Islet precursor cell (in vitro differentiated cells): ENCODE results near the gene GRAP2.
"Not testable (repeated sequence)": the region's sequence is repeated elsewhere in the genome, so short reads cannot be mapped to it uniquely, and the experiment has no call there.

Experiments
- DNase-seq: peaks from one replicate; pipeline ENCODE4 v3.0.0-alpha.2; 2018

The GRAP2 gene

DNA sequence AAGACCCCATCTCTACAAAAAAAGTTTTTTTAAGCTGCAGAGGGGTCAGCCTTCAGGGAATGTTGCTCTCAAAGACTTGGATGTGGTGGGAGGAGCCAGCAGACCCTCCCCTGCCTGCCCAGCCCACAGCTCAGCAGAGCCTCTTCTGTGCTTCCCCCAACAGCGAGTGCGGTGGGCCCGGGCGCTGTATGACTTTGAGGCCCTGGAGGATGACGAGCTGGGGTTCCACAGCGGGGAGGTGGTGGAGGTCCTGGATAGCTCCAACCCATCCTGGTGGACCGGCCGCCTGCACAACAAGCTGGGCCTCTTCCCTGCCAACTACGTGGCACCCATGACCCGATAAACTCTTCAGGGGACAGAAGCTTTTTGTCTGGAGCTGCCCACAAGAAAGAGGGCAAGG lies 69.9 kb downstream of the GRAP2 start:
- DNase-seq = no peak

DNA sequence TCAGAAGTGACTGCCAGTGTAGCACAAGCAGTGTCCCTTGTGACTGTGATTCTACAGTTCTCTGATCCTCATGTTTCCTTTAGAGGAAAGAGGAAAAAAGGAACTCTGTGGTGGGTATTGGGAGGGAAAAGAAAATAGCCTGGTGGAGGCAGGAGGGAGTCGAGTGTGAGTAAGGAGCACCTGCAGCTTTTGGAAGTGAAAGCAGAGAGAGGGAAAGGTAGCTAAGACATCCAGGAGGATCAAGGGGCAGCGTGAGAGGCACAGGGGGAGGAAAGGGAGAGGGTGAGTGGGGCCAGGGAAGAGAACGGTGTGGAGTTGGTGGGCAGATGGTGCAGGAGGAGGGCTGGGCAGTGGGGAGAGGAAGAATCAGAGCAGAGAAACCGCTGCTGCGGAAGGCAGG lies 71.8 kb downstream of the GRAP2 start:
- no peak for DNase-seq

DNA sequence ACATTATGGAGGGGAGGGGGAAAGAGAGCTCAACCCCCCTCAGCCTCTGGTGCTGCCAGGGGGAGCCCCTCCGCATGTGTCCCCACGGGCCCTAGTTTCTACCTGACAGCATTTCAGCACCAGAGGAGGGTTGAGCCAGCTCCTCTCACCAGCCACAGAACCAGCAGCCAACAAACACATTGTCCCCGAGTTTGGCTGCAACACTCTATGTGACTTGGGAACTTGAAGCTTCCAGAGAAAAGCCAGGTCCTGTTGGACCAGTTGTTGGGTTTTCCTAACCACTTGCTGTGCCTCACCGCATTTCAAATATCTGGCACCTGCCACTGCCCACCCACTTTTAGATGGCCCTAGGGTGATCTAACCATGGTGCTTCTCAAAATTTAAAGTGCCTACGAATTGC lies 72.8 kb downstream of the GRAP2 start:
- DNase-seq = no peak

DNA sequence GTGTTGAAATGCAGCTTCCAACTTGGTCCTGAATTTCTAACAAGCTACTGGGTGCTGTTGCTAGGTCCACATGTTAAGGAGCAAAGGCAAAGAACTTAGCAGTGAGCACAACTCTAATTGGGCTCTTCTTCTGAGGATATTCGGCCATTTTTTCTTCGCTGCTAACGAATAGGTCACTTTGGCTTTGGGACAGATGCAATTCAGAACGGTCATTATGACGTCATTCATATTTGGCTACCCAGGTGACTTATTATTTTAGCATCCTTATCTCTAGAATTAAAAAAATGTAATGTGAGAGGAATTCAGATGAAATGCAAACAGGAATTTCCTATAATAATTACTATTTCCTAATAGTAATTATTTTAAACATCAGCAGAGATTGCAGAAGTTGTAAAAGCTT lies 73.2 kb downstream of the GRAP2 start:
- no peak for DNase-seq

- no peak for DNase-seq
These were observed 78.2 kb downstream of the GRAP2 start for GRCh38 chr22:39979048-39979447.

- DNase-seq = peak; percentile 22
These were observed 78.6 kb downstream of the GRAP2 start for GRCh38 chr22:39979458-39979857.

DNA sequence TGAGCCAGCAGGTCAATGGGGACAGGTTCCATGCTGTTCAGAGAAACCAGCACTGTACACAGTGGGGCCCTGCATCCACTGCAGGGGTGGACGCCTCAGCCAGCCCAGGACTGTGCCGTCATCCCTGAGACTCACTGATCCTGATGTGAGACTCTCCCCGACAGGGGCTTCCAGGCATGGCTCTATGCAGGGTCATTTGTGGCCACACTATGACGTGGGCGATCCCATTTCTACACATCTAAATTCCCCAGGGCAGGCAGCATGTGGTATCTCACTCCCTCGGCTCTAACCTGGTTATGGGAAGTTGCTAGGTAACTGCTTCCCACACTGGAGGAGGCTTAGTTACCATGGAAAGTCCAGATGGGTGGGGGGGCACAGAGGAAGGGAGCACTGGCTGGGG lies 79.7 kb downstream of the GRAP2 start:
- DNase-seq = peak; percentile 49

- no peak for DNase-seq
These were observed 82.5 kb downstream of the GRAP2 start for GRCh38 chr22:39983346-39983745.

DNA sequence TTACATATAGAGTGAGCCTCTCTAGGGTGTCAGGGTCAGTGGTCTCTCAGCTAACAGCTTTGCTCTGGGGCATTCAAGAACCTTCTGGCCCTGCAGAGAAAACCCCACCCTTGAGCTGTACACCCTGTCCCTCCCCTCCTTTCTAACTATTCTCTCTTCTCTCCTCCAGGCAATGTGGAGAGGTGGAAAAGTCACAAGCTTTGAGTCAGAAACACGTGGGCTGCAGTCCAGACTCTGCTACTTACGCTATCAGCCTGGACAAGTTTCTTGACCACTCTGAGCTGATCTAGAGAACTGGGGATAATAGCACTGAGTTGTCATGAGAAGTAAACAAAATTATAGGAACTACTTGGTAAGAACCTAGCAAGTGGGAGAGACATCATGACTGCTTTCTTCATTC lies 83.1 kb downstream of the GRAP2 start:
- no peak for DNase-seq

GRCh38 chr22:39984746-39985145 lies 83.9 kb downstream of the GRAP2 start:
- no peak for DNase-seq

DNA sequence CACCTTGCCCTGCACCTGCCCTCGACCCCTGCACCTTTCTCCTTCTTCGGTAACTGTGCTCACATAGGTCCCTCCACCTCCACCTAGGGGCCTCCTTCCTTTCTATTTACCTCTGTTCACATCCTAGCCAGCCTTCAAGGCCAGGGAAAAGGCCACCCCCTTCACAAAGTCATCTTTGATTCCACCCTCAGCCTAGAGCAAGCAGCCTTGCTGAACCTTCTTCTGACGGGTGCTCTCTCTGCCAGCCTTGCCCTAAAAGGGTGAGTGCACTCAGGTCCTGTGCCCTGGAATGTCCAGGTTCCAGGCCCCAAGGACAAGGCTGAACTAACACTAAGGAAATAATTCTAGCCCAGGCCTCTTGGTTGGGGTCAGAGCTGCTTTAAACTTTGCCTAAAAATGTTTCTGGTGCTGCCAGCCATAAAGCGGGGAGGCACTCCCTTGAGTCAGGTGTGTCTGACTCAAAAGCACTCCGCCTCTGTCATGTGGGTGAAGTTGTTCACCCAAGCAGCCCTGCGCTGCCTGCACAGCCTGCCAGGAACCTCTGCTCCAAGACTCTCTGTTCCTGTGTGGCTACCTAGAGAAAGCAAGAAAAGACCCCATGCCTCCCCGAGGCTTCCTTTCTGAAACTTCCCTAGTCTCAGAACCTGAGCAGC lies 84.6 kb downstream of the GRAP2 start:
- no peak for DNase-seq

DNA sequence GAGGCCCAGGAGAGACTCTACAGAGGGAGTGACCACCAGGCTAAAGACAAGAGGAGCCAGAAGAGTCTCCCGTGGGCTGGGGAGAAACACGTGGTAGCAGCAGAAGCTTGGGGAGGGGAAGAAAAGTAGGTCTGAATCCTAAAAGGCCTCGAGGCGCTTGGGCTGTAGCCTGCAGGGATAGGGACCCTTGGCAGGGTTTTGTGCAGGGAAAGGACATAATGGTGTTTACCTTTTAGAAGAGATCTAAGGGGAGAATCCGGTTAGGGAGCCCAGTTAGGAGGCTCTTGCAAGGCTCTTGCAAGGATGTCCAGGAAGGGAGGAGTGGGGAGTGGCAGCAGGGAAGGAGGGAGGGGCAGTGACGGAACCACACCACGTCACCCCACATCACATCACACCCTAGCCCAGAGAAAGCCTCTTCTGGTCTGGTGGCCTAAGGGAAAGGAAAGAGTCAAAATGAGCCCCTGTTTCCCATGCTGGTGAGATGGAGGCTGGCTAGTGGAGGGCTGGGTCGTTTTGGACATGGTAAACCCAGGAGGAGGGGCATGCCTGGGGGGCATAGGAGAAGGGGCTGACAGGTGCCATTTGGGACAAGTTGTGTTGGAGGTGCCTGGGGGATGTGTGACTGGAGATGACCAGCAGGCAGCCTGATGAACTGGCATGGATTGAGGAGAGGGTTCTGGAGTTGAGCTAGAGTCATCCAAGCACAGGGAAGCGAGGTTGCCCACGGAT lies 87.7 kb downstream of the GRAP2 start:
- no peak for DNase-seq

GRCh38 chr22:39989633-39990032 lies 88.7 kb downstream of the GRAP2 start:
- no peak for DNase-seq

DNA sequence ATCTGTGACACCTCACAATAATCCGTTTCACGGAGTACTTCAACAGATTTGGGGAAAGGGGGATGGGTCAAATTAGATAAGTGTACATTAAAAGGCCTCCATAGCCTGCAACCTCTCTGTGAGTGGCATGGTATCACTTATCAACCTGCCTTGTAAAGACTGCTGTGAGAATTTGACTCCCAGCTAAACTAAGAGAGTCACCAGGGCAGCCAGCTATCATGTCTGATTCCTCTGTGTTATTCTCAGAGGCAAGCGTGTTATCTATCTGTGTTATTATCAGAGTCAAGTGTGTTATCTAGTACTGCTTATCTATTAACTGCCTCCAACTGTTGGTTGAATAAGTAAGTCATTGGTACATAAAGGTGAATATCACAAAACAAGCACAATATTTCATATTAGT lies 89.8 kb downstream of the GRAP2 start:
- DNase-seq = no peak

GRCh38 chr22:39991159-39991860 lies 90.4 kb downstream of the GRAP2 start:
- DNase-seq = no peak

GRCh38 chr22:39992088-39992826 lies 91.4 kb downstream of the GRAP2 start:
- DNase-seq = no peak

DNA sequence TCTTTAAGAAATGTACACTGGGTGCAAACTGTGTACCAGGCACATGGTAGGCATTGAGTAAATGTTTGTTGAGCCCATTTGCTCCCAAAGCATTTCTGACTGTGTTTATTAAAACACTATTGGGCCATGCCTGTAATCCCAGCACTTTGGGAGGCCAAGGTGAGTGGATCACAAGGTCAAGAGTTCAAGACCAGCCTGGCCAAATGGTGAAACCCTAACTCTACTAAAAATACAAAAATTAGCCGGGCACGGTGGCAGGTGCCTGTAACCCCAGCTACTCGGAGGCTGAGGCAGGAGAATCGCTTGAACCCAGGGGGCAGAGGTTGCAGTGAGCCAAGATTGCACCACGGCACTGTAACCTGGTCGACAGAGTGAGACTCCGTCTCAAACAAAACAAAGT lies 92.0 kb downstream of the GRAP2 start:
- DNase-seq = not testable (repeated sequence)

GRCh38 chr22:39994041-39994565 lies 93.2 kb downstream of the GRAP2 start:
- DNase-seq = no peak

DNA sequence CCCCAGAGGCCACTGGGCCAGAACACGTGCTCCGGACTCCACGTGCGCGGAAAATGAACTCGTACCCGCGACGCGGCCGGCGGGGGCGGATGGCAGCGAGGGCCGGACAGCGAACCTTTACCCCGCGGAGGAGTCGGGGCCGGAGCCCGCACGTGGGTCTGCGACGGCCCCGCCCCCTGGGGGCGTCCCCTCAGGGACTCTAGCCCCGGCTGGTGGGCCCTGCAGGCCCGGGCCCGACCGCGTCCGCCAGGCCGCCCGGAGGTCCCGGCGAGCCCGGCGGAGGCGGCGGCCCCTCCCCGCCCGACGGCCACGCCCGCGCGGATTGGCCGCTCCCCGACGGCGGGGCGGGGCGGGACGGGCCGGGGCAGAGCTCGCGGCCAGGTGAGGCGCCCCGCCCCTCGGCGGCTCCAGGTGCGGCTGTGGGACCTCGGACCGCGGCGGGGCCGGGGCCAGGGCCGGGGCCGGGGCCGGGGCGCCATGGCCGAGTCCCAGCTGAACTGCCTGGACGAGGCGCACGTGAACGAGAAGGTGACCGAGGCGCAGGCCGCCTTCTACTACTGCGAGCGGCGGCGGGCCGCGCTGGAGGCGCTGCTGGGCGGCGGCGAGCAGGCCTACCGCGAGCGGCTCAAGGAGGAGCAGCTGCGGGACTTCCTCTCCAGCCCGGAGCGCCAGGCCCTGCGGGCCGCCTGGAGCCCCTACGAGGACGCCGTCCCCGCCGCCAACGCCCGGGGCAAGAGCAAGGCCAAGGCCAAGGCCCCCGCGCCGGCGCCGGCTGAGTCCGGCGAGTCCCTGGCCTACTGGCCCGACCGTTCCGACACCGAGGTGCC lies 93.9 kb downstream of the GRAP2 start, which contains the start of gene FAM83F:
Gene FAM83F (plus strand): TSS at position 389 of the 827 bp plus-strand sequence. CDS start 89 bp downstream, at position 478.
- DNase-seq = peak; percentile 76

GRCh38 chr22:39995393-39996252 lies 94.7 kb downstream of the GRAP2 start:
- DNase-seq = peak; percentile 63

GRCh38 chr22:39996732-39997131 lies 95.8 kb downstream of the GRAP2 start:
- DNase-seq = peak; percentile 26
